Measurements from ENCODE around the gene LIMA1.

LIMA1 gene

DNA sequence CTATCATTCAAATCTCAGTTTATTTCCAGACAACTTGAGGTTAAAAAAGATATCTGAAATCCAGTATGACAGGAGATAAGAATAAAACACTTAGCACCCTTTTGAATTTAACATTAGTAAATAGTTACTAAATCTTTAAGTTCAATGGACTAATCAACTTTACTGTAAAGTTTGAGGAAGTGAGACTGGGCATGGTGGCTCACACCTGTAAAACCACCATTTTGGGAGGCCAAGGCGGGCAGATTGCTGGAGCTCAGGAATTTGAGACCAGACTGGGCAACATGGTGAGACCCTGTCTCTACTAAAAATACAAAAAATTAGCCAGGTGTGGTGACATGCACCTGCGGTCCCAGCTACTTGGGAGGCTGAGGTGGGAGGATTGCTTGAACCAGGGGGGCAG, 75.9 kb downstream of the LIMA1 start:
- FAIRE-seq = no peak
- no peak for DNase-seq (ENCODE audit: insufficient read length, low spot score)
- TF ChIP-seq, protein P1, sequence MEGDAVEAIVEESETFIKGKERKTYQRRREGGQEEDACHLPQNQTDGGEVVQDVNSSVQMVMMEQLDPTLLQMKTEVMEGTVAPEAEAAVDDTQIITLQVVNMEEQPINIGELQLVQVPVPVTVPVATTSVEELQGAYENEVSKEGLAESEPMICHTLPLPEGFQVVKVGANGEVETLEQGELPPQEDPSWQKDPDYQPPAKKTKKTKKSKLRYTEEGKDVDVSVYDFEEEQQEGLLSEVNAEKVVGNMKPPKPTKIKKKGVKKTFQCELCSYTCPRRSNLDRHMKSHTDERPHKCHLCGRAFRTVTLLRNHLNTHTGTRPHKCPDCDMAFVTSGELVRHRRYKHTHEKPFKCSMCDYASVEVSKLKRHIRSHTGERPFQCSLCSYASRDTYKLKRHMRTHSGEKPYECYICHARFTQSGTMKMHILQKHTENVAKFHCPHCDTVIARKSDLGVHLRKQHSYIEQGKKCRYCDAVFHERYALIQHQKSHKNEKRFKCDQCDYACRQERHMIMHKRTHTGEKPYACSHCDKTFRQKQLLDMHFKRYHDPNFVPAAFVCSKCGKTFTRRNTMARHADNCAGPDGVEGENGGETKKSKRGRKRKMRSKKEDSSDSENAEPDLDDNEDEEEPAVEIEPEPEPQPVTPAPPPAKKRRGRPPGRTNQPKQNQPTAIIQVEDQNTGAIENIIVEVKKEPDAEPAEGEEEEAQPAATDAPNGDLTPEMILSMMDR (IDR thresholded peaks at IDR 0.05; ENCODE audit: insufficient read depth, missing control alignments) = no peak

DNA sequence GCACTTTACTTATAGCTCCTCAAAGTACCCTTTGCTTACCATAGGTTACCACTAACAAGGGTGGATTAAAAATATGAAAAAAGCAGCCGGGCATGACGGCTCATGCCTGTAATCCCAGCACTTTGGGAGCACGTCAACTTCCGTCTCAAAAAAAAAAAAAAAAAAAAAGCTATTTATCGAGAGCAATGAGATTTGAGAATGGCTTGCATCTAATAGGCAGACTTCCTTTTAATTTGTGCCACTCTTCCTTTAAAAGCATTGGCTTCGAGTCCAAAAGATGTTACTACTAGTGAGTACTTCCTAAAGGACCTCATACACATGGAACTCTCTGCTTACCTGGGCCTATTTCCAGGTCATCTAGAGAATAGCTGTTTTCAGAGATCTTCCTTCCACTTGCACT, 77.7 kb downstream of the LIMA1 start:
- TF ChIP-seq, protein P1 (IDR thresholded peaks at IDR 0.05; ENCODE audit: insufficient read depth, missing control alignments) = no peak
- no peak for DNase-seq (ENCODE audit: insufficient read length, low spot score)
- FAIRE-seq = no peak

DNA sequence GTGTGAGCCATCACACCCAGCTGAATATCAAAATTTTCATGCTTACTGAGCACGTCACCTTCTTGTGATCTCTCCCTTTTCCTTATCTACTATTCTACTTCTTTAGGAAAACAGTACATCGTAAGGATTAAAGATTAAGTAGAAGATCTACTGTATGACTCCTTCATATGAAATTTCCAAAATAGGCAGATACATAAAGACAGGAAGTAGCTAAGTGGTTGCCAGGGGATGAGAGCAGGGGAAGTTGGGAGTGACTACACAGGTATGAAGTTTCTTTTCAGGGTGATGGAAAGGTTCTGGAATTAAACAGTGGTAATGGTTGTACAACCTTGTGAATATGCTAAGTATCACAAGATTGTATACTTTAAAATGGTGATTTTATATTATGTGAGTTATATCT, 79.6 kb downstream of the LIMA1 start:
- no peak for DNase-seq (ENCODE audit: insufficient read length, low spot score)
- TF ChIP-seq, protein P1 (IDR thresholded peaks at IDR 0.05; ENCODE audit: insufficient read depth, missing control alignments) = no peak
- no peak for FAIRE-seq

DNA sequence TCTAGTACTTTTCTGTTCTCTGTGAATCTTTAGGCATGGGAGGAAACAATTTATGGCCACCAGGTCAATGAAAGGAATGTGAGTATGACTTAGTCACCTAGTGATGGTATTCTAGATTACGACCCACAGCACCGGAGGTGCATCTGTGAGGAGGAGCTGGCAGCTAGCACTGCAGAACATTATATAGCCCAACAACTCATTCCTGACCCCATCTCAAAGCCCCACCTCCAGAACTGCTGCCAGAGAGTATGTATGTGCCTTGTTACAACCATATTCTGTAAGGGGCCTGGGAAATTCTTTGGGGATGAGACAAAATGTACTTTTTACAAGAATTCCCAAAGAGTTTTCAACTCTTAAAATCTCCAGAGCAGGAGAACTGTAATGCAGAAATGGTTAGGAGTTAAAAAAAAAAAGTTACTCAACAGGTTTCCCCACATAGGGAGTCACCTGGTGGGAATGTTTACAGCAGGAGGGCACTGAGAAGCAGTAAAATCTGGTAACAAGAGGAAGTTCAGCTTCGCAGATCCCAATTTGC, 81.3 kb downstream of the LIMA1 start:
- DNase-seq (ENCODE audit: insufficient read length, low spot score) = no peak
- TF ChIP-seq, protein P1 (IDR thresholded peaks at IDR 0.05; ENCODE audit: insufficient read depth, missing control alignments) = no peak
- no peak for FAIRE-seq

DNA sequence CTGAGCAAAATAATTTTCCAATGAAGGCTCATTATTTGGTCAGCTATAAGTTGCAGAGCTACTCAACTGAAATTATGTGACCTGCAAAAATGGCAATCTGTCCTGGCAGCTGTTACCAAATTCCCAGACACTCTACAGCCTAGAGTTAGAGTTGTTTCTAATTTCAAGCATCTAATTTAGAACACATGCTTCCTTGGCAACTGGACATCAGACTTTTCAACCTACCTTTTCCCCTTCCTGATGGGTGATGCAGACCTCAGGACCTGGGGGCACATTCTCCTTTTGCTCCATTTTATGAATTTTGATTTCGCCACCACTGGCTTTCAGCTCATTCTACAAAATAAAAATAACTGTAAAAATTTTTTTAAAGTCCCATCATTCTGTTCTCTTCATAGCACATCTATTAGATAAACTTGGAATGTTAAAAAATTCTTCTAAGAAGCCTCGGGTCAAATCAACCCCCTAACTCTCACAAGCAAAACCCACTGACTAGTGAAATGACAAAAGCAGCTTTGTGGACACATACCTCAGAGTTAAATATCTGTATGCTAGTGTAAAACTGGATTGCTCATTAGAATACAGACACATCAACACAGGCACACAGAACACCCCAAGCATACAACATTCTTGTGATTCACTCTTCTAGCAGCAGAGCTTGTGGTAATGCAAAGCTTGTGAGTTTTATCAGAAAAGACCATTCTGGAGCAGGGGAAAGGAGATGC, 82.6 kb downstream of the LIMA1 start:
- DNase-seq (ENCODE audit: insufficient read length, low spot score) = no peak
- TF ChIP-seq, protein P1 (IDR thresholded peaks at IDR 0.05; ENCODE audit: insufficient read depth, missing control alignments) = no peak
- no peak for FAIRE-seq

DNA sequence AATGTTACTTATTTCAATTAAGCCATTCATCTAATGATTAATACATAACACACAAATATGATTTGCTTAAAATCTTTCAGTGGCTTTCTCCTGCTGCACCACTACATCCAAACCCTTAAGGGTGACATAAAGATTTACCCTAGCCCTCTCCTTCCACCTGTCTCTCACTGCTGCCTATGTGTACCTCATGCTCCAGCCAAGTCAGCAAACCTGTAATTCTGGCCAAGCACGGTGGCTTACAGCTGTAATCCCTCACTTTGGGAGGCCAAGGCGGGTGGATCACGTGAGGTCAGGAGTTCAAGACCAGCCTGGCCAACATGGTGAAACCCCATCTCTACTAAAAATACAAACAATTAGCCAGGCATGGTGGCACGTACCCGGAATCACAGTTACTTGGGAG, 84.5 kb downstream of the LIMA1 start:
- no peak for FAIRE-seq
- DNase-seq (ENCODE audit: insufficient read length, low spot score) = no peak
- TF ChIP-seq, protein P1 (IDR thresholded peaks at IDR 0.05; ENCODE audit: insufficient read depth, missing control alignments) = no peak

DNA sequence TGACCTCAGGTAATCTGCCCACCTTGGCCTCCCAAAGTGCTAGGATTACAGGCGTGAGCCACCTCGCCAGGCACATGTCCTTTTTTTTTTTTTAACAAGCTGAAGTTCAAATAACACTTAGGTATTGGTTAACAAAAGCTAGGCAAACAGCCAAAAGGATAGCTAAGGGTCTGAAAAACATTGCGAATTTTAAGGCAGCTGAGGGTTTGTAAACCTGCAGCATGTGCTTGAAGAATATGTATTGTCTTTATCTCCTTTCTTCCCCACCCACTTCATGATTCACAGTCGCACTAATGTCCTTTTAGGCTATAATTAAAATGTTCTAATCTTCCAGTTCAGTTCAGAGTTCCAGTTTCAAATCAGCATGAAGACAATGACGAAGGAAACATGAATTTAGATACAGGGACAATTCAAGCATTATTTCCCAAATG, 86.0 kb downstream of the LIMA1 start:
- FAIRE-seq (no peak), DNase-seq (ENCODE audit: insufficient read length, low spot score) (no peak)
- TF ChIP-seq, protein P1 (IDR thresholded peaks at IDR 0.05; ENCODE audit: insufficient read depth, missing control alignments) = no peak
